Measurements from ENCODE around the gene KRTAP19-7. TPM values are rescaled to one million over a fixed set of nuclear protein-coding genes. Genes with fewer than 3 reads are reported as not detected.

Gene KRTAP19-7
- total RNA-seq, 1 donor from 2014 or later: not detected

DNA sequence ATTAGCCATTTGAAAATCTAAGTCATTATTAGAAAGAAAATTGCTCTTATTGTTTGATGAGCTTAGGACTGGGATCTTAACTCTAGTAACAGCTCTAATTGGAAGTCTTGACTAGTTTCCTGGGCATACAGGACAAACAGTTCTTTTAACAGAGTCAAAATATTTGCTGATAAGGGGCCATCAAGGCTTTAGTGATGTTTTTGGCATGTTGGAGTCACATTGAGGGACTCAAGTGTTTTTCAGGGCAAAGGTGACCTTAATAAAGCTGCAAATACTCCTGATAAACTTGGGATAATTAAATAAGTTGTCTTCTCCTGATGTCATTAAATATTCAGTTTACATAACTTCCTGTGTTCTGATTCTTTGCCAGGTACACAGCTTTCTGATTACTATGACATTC, 6.5 kb upstream of the KRTAP19-7 start:
- Mint-ChIP-seq H3K9me3 (ENCODE audit: unreplicated experiment) (no peaks in the 10 kb centered on the region), H3K4me3 (ENCODE audit: unreplicated experiment) (no peak overlapping the region), H3K4me1 (ENCODE audit: unreplicated experiment) (no peaks in the 10 kb centered on the region), H3K27me3 (ENCODE audit: unreplicated experiment) (no peaks in the 10 kb centered on the region), H3K27ac (ENCODE audit: unreplicated experiment) (no peak overlapping the region), H3K36me3 (ENCODE audit: unreplicated experiment) (no peaks in the 10 kb centered on the region)
- TF ChIP-seq, protein P1, sequence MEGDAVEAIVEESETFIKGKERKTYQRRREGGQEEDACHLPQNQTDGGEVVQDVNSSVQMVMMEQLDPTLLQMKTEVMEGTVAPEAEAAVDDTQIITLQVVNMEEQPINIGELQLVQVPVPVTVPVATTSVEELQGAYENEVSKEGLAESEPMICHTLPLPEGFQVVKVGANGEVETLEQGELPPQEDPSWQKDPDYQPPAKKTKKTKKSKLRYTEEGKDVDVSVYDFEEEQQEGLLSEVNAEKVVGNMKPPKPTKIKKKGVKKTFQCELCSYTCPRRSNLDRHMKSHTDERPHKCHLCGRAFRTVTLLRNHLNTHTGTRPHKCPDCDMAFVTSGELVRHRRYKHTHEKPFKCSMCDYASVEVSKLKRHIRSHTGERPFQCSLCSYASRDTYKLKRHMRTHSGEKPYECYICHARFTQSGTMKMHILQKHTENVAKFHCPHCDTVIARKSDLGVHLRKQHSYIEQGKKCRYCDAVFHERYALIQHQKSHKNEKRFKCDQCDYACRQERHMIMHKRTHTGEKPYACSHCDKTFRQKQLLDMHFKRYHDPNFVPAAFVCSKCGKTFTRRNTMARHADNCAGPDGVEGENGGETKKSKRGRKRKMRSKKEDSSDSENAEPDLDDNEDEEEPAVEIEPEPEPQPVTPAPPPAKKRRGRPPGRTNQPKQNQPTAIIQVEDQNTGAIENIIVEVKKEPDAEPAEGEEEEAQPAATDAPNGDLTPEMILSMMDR (IDR thresholded peaks at IDR 0.05): no peak
- DNase-seq (ENCODE audit: extremely low spot score, unreplicated experiment): no peak

DNA sequence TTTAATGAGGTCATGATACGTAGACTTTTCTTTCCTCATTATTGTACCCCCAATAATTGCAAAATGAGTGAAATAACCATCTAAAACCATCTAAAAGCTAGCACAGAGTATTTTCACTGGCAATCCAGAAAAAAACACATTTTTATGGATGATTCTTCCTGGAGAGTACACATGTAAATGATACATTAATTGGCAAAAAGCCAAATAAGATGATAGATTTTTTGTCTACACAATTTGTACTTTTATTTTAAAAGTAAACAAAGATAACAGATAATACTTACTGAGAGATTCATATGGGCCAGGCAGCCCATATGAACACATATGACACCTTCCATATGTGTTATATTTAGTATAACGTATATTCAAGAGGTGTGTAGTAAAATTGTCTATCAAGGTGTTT, 2.5 kb upstream of the KRTAP19-7 start:
- H3K27me3 Mint-ChIP-seq (ENCODE audit: unreplicated experiment): no peaks in the 10 kb centered on the region
- no peaks in the 10 kb centered on the region for H3K4me1 Mint-ChIP-seq (ENCODE audit: unreplicated experiment)
- H3K27ac Mint-ChIP-seq (ENCODE audit: unreplicated experiment): no peak overlapping the region
- peaks cover 6% of the 10 kb centered on the region for H3K9me3 Mint-ChIP-seq (ENCODE audit: unreplicated experiment)
- TF ChIP-seq, protein P1 (IDR thresholded peaks at IDR 0.05): no peak
- no peaks in the 10 kb centered on the region for H3K36me3 Mint-ChIP-seq (ENCODE audit: unreplicated experiment)
- no peak for DNase-seq (ENCODE audit: extremely low spot score, unreplicated experiment)
- no peak overlapping the region for H3K4me3 Mint-ChIP-seq (ENCODE audit: unreplicated experiment)

DNA sequence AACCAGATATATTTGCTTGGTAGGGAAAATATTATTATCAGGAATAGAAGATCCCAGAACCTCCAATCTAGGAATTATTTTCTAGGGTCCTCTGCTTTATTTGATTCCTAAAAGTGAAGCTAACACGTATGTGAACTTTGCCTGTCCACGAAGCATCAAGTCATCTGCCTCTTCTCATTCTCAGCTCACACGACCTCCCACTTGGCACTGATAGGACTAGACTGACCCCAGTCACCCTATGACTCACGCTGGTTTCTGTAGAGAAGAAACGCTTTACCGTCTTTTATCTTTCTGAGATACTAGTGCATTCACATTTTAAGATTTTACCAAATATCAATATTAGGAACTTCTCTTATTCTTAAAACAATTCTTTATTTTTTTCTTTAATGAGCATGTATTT, 2.0 kb upstream of the KRTAP19-7 start:
- H3K27me3 Mint-ChIP-seq (ENCODE audit: unreplicated experiment): no peaks in the 10 kb centered on the region
- no peaks in the 10 kb centered on the region for H3K36me3 Mint-ChIP-seq (ENCODE audit: unreplicated experiment)
- no peak overlapping the region for H3K4me3 Mint-ChIP-seq (ENCODE audit: unreplicated experiment)
- no peaks in the 10 kb centered on the region for H3K4me1 Mint-ChIP-seq (ENCODE audit: unreplicated experiment)
- DNase-seq (ENCODE audit: extremely low spot score, unreplicated experiment): no peak
- no peak overlapping the region for H3K27ac Mint-ChIP-seq (ENCODE audit: unreplicated experiment)
- TF ChIP-seq, protein P1 (IDR thresholded peaks at IDR 0.05): no peak
- peaks cover 7% of the 10 kb centered on the region for H3K9me3 Mint-ChIP-seq (ENCODE audit: unreplicated experiment)

DNA sequence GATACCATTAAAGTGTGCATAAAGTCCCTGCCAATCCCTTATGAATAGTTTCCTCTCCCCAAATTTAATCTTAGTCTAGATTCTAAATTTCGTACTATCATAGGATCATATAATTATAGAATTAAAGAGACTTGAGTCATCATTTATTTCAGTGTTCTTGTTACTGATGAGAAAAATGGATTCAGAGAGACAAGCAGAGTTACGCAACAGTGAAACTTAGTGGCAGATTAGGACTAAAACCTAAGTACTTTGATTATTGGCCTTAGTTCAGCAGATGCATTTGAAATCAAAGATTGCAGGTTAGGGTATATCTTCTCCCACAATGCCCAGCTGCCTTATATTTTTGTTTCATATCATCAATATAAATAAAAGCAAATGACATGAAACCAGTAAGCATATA, 843 bp upstream of the KRTAP19-7 start:
- no peak for DNase-seq (ENCODE audit: extremely low spot score, unreplicated experiment)
- Mint-ChIP-seq H3K27me3 (ENCODE audit: unreplicated experiment) (no peaks in the 10 kb centered on the region), H3K4me3 (ENCODE audit: unreplicated experiment) (no peak overlapping the region), H3K27ac (ENCODE audit: unreplicated experiment) (no peak overlapping the region), H3K4me1 (ENCODE audit: unreplicated experiment) (no peaks in the 10 kb centered on the region), H3K9me3 (ENCODE audit: unreplicated experiment) (peaks cover 7% of the 10 kb centered on the region), H3K36me3 (ENCODE audit: unreplicated experiment) (no peaks in the 10 kb centered on the region)
- TF ChIP-seq, protein P1 (IDR thresholded peaks at IDR 0.05): no peak

DNA sequence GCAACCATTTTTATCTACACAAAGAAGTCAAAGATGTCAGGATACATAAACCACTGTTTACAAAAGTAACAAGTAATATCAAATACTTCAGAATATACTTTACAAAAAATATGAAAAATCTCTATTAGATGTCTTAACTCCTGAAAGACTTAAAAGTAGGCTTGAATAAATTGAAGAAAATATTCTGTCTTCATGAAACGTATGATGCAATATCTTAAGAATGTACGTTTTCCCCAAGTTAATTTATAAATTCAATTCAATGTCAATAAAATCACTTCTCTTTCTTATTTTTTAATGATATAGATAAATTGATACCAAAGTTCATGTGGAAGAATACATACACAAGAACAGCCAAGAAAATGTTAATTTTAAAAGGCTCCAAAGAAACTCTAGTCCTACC, 6.0 kb downstream of the KRTAP19-7 start:
- no peak overlapping the region for H3K27ac Mint-ChIP-seq (ENCODE audit: unreplicated experiment)
- TF ChIP-seq, protein P1 (IDR thresholded peaks at IDR 0.05): no peak
- H3K4me3 Mint-ChIP-seq (ENCODE audit: unreplicated experiment): no peak overlapping the region
- no peaks in the 10 kb centered on the region for H3K4me1 Mint-ChIP-seq (ENCODE audit: unreplicated experiment)
- peaks cover 20% of the 10 kb centered on the region for H3K9me3 Mint-ChIP-seq (ENCODE audit: unreplicated experiment)
- H3K27me3 Mint-ChIP-seq (ENCODE audit: unreplicated experiment): no peaks in the 10 kb centered on the region
- DNase-seq (ENCODE audit: extremely low spot score, unreplicated experiment): no peak
- H3K36me3 Mint-ChIP-seq (ENCODE audit: unreplicated experiment): no peaks in the 10 kb centered on the region
